Measurements from ENCODE around the gene MRLN.

GRCh38 chr10:59702347-59702746 lies 50.9 kb downstream of the MRLN start:
- TF ChIP-seq EZH2 (IDR thresholded peaks at IDR 0.05), result no peak
- no peak for TF ChIP-seq CTCF (IDR thresholded peaks at IDR 0.05)
- no peak for TF ChIP-seq EZH2phosphoT487 (IDR thresholded peaks at IDR 0.05)

Data from neural progenitor cell (in vitro differentiated cells).